Testis (tissue), 3 donors: ENCODE results near the gene AAK1. TPM values are rescaled to one million over a fixed set of nuclear protein-coding genes. Genes with fewer than 3 reads are reported as not detected.
A peak's percentile ranks its signal among the peaks of the same experiment; 100 is the strongest.

Experiments
- DNase-seq: peaks from one replicate; pipeline ENCODE4 v3.0.0-alpha.2; 2019
- H3K27ac ChIP-seq, 2 donors: fragments of 200-600 bp; sonication (generic); one replicate each; pipeline ENCODE4 v1.5.1; 2019
- H3K27me3 ChIP-seq: fragments of 200-600 bp; sonication (generic); one replicate; pipeline ENCODE4 v1.5.1; 2019
- H3K36me3 ChIP-seq: fragments of 200-600 bp; sonication (generic); one replicate; pipeline ENCODE4 v1.5.1; 2017; ENCODE audit warnings: low read depth; ENCODE audit errors: missing control alignments
- H3K4me1 ChIP-seq: fragments of 200-600 bp; sonication (generic); one replicate; pipeline ENCODE4 v1.5.1; 2019
- H3K4me3 ChIP-seq, 2 donors: fragments of 200-600 bp; sonication (generic); one replicate each; pipeline ENCODE4 v1.5.1; 2017 to 2019
- H3K9me3 ChIP-seq: fragments of 200-600 bp; sonication (generic); one replicate; pipeline ENCODE4 v1.5.1; 2017
- CTCF ChIP-seq, 3 experiments: fragments of 450-650 bp in 2 of 3; fragments of 200-600 bp in 1 of 3; sonication (generic) in 1 of 3; IDR thresholded peaks; one replicate each; pipeline ENCODE4 v1.5.1; 2016 to 2019; ENCODE audit warnings: antibody characterized with exemption in 3 of 3, mild to moderate bottlenecking in 2 of 3, moderate library complexity in 1 of 3
- POLR2A ChIP-seq: fragments of 450-650 bp; IDR thresholded peaks from one replicate; pipeline ENCODE4 v1.6.1; 2017; ENCODE audit warnings: antibody characterized with exemption, mild to moderate bottlenecking, moderate library complexity
- WGBS, 2 donors: methylation state at CpG; one replicate each; pipeline ENCODE4 v1.1.5; 2018; 5-methylcytosine and 5-hydroxymethylcytosine counted together
- intact Hi-C: fragments of 100-400 bp; cut with DNase I; formaldehyde crosslinking; loops from one replicate; pipeline ENCODE4 v1.15.1; 2023; ENCODE audit warnings: low total_unique reads
- polyA plus RNA-seq: library from polyadenylated mRNA; stranded (reverse); fragments of 350-450 nt; fragmentation: Illumina TruSeq; extraction: RNeasy Lipid Tissue Mini Kit (QIAGEN cat#74804); gene quantifications from one replicate; pipeline ENCODE4 v1.2.3, GENCODE V29; 2014; ENCODE audit warnings: low read depth, low replicate concordance; ENCODE audit not compliant: insufficient read depth
- total RNA-seq, 2 donors: library from RNA; depleted of rRNA; stranded (reverse); fragments of >200 nt; gene quantifications; one replicate each; pipeline ENCODE4 v1.2.3, GENCODE V29; 2016

The AAK1 gene
- total and polyA plus RNA-seq, 3 donors from 2014 or later = 20.3 to 62.1 (median 47.9) TPM

- DNase-seq = peak; percentile 57
- Histone ChIP-seq H3K27ac (peak overlapping the region in 1 of 2 donors; percentile 11), H3K36me3 (no peaks in the 10 kb centered on the region), H3K4me3 (no peak overlapping the region), H3K27me3 (no peaks in the 10 kb centered on the region), H3K9me3 (no peaks in the 10 kb centered on the region), H3K4me1 (peaks cover 7% of the 10 kb centered on the region)
- 72 to 73% methylated on average over 11 to 14 of the region's 14 CpGs for WGBS, 2 donors
- intact Hi-C loops = no loop called here
- TF ChIP-seq POLR2A = no peak
- TF ChIP-seq CTCF (IDR thresholded peaks at IDR 0.05) = no peak
Observed at GRCh38 chr2:69465513-69466456, 177.8 kb downstream of the AAK1 start.

- intact Hi-C loops = no loop called here
- 64 to 70% methylated on average over 3 of the region's 3 CpGs for WGBS, 2 donors
- TF ChIP-seq CTCF (IDR thresholded peaks at IDR 0.05) (no peak), POLR2A (no peak)
- Histone ChIP-seq H3K27me3 (no peaks in the 10 kb centered on the region), H3K9me3 (no peaks in the 10 kb centered on the region), H3K36me3 (no peaks in the 10 kb centered on the region), H3K27ac (no peak overlapping the region), H3K4me3 (no peak overlapping the region), H3K4me1 (peaks cover 7% of the 10 kb centered on the region)
- peak; percentile 48 for DNase-seq
Observed at GRCh38 chr2:69464575-69464974, 179.0 kb downstream of the AAK1 start.

GRCh38 chr2:69462780-69463179 is 180.8 kb downstream of the AAK1 start:
- DNase-seq = no peak
- Histone ChIP-seq H3K9me3 (no peaks in the 10 kb centered on the region), H3K27ac (no peak overlapping the region), H3K36me3 (no peaks in the 10 kb centered on the region), H3K27me3 (no peaks in the 10 kb centered on the region), H3K4me1 (peaks cover 7% of the 10 kb centered on the region), H3K4me3 (no peak overlapping the region)
- intact Hi-C loops = no loop called here
- TF ChIP-seq POLR2A = no peak
- no peak for TF ChIP-seq CTCF (IDR thresholded peaks at IDR 0.05)
- 96 to 98% methylated on average over 3 of the region's 3 CpGs for WGBS, 2 donors

GRCh38 chr2:69461404-69461803 is 182.1 kb downstream of the AAK1 start:
- WGBS, 2 donors = 96 to 97% methylated on average over 6 of the region's 6 CpGs
- intact Hi-C loops = no loop called here
- no peak for DNase-seq

More at GRCh38 chr2:69461404-69461803, 182.1 kb downstream of the AAK1 start:
- no peak overlapping the region for H3K27ac ChIP-seq
- no peaks in the 10 kb centered on the region for H3K36me3 ChIP-seq
- no peaks in the 10 kb centered on the region for H3K27me3 ChIP-seq
- H3K9me3 ChIP-seq = no peaks in the 10 kb centered on the region
- TF ChIP-seq CTCF (IDR thresholded peaks at IDR 0.05) (no peak), POLR2A (no peak)
- H3K4me1 ChIP-seq = peaks cover 7% of the 10 kb centered on the region
- H3K4me3 ChIP-seq = no peak overlapping the region
